ENCODE results near the gene PTGDS.

The PTGDS gene

GRCh38 chr9:136949239-136949816 is 28.0 kb upstream of the PTGDS start (continued):
- TF ChIP-seq ZNF692 (tag by site-specific recombination; IDR thresholded peaks at IDR 0.05) (no peak), ZFP37 (tag by site-specific recombination; IDR thresholded peaks at IDR 0.05) (no peak), OVOL3 (tag by site-specific recombination; IDR thresholded peaks at IDR 0.05) (no peak), ZNF335 (tag by site-specific recombination; conservative IDR thresholded peaks at IDR 0.05) (peak; percentile 83), ZNF398 (tag by site-specific recombination; IDR thresholded peaks at IDR 0.05) (peak; percentile 94), ZNF76 (tag by site-specific recombination; IDR thresholded peaks at IDR 0.05; ENCODE audit: borderline replicate concordance, low read depth) (0 out of 2 replicates have a peak, but pooled peaks have one; percentile 18), ZNF133 (tag by site-specific recombination; IDR thresholded peaks at IDR 0.05) (no peak), KLF16 (tag by site-specific recombination; IDR thresholded peaks at IDR 0.05) (0 out of 2 replicates have a peak, but pooled peaks have one; percentile 49), BCL11B (tag by site-specific recombination; IDR thresholded peaks at IDR 0.05; ENCODE audit: low read depth) (no peak)
- TF ChIP-seq, protein P1, sequence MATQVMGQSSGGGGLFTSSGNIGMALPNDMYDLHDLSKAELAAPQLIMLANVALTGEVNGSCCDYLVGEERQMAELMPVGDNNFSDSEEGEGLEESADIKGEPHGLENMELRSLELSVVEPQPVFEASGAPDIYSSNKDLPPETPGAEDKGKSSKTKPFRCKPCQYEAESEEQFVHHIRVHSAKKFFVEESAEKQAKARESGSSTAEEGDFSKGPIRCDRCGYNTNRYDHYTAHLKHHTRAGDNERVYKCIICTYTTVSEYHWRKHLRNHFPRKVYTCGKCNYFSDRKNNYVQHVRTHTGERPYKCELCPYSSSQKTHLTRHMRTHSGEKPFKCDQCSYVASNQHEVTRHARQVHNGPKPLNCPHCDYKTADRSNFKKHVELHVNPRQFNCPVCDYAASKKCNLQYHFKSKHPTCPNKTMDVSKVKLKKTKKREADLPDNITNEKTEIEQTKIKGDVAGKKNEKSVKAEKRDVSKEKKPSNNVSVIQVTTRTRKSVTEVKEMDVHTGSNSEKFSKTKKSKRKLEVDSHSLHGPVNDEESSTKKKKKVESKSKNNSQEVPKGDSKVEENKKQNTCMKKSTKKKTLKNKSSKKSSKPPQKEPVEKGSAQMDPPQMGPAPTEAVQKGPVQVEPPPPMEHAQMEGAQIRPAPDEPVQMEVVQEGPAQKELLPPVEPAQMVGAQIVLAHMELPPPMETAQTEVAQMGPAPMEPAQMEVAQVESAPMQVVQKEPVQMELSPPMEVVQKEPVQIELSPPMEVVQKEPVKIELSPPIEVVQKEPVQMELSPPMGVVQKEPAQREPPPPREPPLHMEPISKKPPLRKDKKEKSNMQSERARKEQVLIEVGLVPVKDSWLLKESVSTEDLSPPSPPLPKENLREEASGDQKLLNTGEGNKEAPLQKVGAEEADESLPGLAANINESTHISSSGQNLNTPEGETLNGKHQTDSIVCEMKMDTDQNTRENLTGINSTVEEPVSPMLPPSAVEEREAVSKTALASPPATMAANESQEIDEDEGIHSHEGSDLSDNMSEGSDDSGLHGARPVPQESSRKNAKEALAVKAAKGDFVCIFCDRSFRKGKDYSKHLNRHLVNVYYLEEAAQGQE (tag by site-specific recombination; IDR thresholded peaks at IDR 0.05) = peak; percentile 33; the same call in 1 of the 2 replicates

DNA sequence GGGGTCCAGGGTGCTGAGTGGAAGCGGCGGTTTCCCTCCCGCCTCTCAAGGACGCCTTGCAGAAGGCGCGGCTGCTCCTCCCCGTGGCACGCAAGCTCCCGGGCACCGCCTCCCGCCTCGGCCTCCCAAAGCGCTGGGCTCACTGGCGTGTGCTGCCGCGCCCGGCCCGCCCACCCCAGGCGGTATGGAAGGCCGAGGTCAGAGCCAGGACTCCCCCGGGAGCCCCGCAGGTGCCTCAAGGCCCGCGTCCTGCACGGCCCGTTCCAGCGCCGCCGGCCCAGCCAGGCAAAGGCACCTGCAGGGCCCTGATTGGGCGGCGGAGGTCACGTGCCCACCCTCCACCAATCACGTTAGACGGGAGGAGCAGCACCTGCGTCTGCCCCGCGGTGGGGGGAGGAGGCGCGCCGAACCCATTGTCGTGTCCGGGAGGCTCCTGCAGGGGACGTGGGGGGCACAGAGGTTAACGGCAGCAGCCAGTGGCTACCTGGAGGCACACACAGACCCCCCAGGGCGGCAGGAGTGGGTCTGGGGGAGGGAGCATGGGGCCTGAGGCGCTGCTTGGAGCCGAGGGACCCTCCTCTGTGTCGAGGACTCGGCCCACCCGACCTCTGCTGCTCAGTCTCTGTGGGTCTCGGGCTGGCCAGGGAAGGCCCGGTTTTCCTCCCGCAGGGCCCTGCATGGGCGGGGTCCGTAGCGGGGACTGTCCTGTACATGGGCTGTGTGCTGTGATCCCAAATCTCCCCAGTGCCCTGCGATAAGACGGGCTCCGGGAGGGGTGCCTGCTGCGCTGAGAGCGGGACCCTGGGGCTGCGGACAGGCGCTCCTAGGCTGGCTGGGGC is 27.3 kb upstream of the PTGDS start:
- H3K4me3 ChIP-seq (ENCODE audit: low read depth, low read length) = peak overlapping the region; percentile 55
- H3K36me3 ChIP-seq (ENCODE audit: control insufficient read depth in 2 of 2, insufficient read depth in 1 of 2, low read length in 2 of 2) = no peaks in the 10 kb centered on the region
- ChIA-PET POLR2A (interaction anchor here (0.5 to 4.9 kb wide), 6 partner anchors 43 to 223 kb away, joined by 3 to 24 read pairs (median 3); partner anchors contain the start of genes CLIC3, PAXX and SAPCD2), CTCF (interaction anchor here (0.6 to 1.4 kb wide), 2 partner anchors 20 to 26 kb away, joined by 3 to 5 read pairs; no protein-coding TSS in a partner anchor)
- H3K27ac ChIP-seq (ENCODE audit: extremely low read depth, low read depth, low read length) = peak overlapping the region; percentile 76
- no peaks in the 10 kb centered on the region for H3K9me3 ChIP-seq (ENCODE audit: control insufficient read depth, insufficient read depth, low read depth, low read length)
- no peaks in the 10 kb centered on the region; the same call in 1 of the 2 replicates for H3K4me1 ChIP-seq (ENCODE audit: control insufficient read depth, insufficient read depth, low read length)
- TF ChIP-seq ZNF600 (tag by site-specific recombination; IDR thresholded peaks at IDR 0.05) (peak; percentile 98), ZFP69B (tag by site-specific recombination; IDR thresholded peaks at IDR 0.05) (0 out of 2 replicates have a peak, but pooled peaks have one; percentile 9), CTCF (tag by site-specific recombination; IDR thresholded peaks at IDR 0.05) (peak; percentile 86), SP2 (tag by site-specific recombination; IDR thresholded peaks at IDR 0.05) (peak; percentile 85), IKZF3 (tag by site-specific recombination; IDR thresholded peaks at IDR 0.05) (no peak), ZIC2 (tag by site-specific recombination; IDR thresholded peaks at IDR 0.05) (peak; percentile 96), SP3 (tag by site-specific recombination; IDR thresholded peaks at IDR 0.05) (peak; percentile 77), ZBTB20 (tag by site-specific recombination; IDR thresholded peaks at IDR 0.05) (peak; percentile 81; the same call in 1 of the 2 replicates), ZEB2 (tag by site-specific recombination; IDR thresholded peaks at IDR 0.05) (peak; percentile 75; the same call in 1 of the 2 replicates), ZNF596 (tag by site-specific recombination; IDR thresholded peaks at IDR 0.05) (0 out of 2 replicates have a peak, but pooled peaks have one; percentile 29), ZNF354C (tag by site-specific recombination; IDR thresholded peaks at IDR 0.05; ENCODE audit: borderline replicate concordance, low read depth) (no peak), ZNF777 (tag by site-specific recombination; IDR thresholded peaks at IDR 0.05; ENCODE audit: borderline replicate concordance) (no peak), OSR2 (tag by site-specific recombination; IDR thresholded peaks at IDR 0.05) (peak; percentile 78), YY2 (tag by site-specific recombination; IDR thresholded peaks at IDR 0.05) (no peak)
- TF ChIP-seq, protein P2, sequence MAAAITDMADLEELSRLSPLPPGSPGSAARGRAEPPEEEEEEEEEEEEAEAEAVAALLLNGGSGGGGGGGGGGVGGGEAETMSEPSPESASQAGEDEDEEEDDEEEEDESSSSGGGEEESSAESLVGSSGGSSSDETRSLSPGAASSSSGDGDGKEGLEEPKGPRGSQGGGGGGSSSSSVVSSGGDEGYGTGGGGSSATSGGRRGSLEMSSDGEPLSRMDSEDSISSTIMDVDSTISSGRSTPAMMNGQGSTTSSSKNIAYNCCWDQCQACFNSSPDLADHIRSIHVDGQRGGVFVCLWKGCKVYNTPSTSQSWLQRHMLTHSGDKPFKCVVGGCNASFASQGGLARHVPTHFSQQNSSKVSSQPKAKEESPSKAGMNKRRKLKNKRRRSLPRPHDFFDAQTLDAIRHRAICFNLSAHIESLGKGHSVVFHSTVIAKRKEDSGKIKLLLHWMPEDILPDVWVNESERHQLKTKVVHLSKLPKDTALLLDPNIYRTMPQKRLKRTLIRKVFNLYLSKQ (tag by site-specific recombination; IDR thresholded peaks at IDR 0.05; ENCODE audit: borderline replicate concordance) = no peak

Data from HEK293 (cell line).